Nephron progenitor cell (in vitro differentiated cells): Measurements from ENCODE around the gene CORO7.

ENCODE experiments used
- DNase-seq: peaks from one replicate; pipeline ENCODE4 v3.0.0; 2021
- H3K27ac Mint-ChIP-seq: 2 replicates; pipeline ENCODE4 v1.8.0; 2021; ENCODE audit warnings: mild to moderate bottlenecking, moderate library complexity, mixed read lengths
- H3K27me3 Mint-ChIP-seq: 2 replicates; pipeline ENCODE4 v1.8.0; 2021; ENCODE audit warnings: mild to moderate bottlenecking, low read depth, mixed read lengths; ENCODE audit not compliant: poor library complexity
- H3K36me3 Mint-ChIP-seq: 2 replicates; pipeline ENCODE4 v1.8.0; 2021; ENCODE audit warnings: low read depth, mixed read lengths
- H3K4me1 Mint-ChIP-seq: 2 replicates; pipeline ENCODE4 v1.8.0; 2021; ENCODE audit warnings: mixed read lengths
- H3K4me3 Mint-ChIP-seq: 2 replicates; pipeline ENCODE4 v1.8.0; 2021; ENCODE audit warnings: mild to moderate bottlenecking, moderate library complexity, mixed read lengths
- H3K9me3 Mint-ChIP-seq: 2 replicates; pipeline ENCODE4 v1.8.0; 2021; ENCODE audit warnings: mild to moderate bottlenecking, moderate library complexity, mixed read lengths
- CTCF ChIP-seq: fragments of 200-600 bp; sonication (generic); IDR thresholded peaks from 2 replicates; pipeline ENCODE4 v1.5.0; 2021; ENCODE audit warnings: antibody characterized with exemption

Gene CORO7

GRCh38 chr16:4412854-4413253 lies 3.5 kb downstream of the CORO7 start:
- H3K4me3 Mint-ChIP-seq: no peak overlapping the region
- H3K4me1 Mint-ChIP-seq: peaks cover 19% of the 10 kb centered on the region
- H3K27me3 Mint-ChIP-seq: peaks cover 24% of the 10 kb centered on the region
- no peaks in the 10 kb centered on the region for H3K36me3 Mint-ChIP-seq
- H3K27ac Mint-ChIP-seq: no peak overlapping the region
- H3K9me3 Mint-ChIP-seq: no peaks in the 10 kb centered on the region
- no peak for DNase-seq
- TF ChIP-seq CTCF: no peak

- Mint-ChIP-seq H3K27me3 (peaks cover 19% of the 10 kb centered on the region), H3K9me3 (no peaks in the 10 kb centered on the region), H3K36me3 (no peaks in the 10 kb centered on the region), H3K4me1 (peaks cover 19% of the 10 kb centered on the region), H3K27ac (no peak overlapping the region), H3K4me3 (no peak overlapping the region)
- no peak for TF ChIP-seq CTCF
- no peak for DNase-seq
Measured at GRCh38 chr16:4412159-4412558, 4.2 kb downstream of the CORO7 start.

GRCh38 chr16:4411684-4412083 lies 4.7 kb downstream of the CORO7 start:
- H3K27me3 Mint-ChIP-seq: peaks cover 15% of the 10 kb centered on the region
- H3K4me3 Mint-ChIP-seq: no peak overlapping the region
- no peaks in the 10 kb centered on the region for H3K9me3 Mint-ChIP-seq
- DNase-seq: no peak
- H3K27ac Mint-ChIP-seq: no peak overlapping the region
- H3K36me3 Mint-ChIP-seq: no peaks in the 10 kb centered on the region
- TF ChIP-seq CTCF: no peak
- peaks cover 16% of the 10 kb centered on the region for H3K4me1 Mint-ChIP-seq

GRCh38 chr16:4410335-4411075 lies 5.9 kb downstream of the CORO7 start:
- no peak for DNase-seq
- Mint-ChIP-seq H3K4me3 (no peak overlapping the region), H3K27ac (no peak overlapping the region), H3K9me3 (no peaks in the 10 kb centered on the region), H3K4me1 (peaks cover 12% of the 10 kb centered on the region), H3K36me3 (no peaks in the 10 kb centered on the region), H3K27me3 (peaks cover 15% of the 10 kb centered on the region)
- TF ChIP-seq CTCF: no peak

- TF ChIP-seq CTCF: no peak
- Mint-ChIP-seq H3K4me3 (no peak overlapping the region), H3K9me3 (no peaks in the 10 kb centered on the region), H3K27me3 (peaks cover 7% of the 10 kb centered on the region), H3K27ac (no peak overlapping the region), H3K4me1 (peaks cover 9% of the 10 kb centered on the region), H3K36me3 (no peaks in the 10 kb centered on the region)
- DNase-seq: no peak
Measured at GRCh38 chr16:4409081-4409932, 7.1 kb downstream of the CORO7 start.
